Ectodermal cell (in vitro differentiated cells): ENCODE measurements around the gene COTL1.

Source experiments
- H3K27ac ChIP-seq: 2 replicates; pipeline ENCODE4 v1.7.0; 2013; ENCODE audit warnings: mild to moderate bottlenecking, low read depth, low read length; ENCODE audit not compliant: insufficient read depth, poor library complexity, severe bottlenecking
- H3K27me3 ChIP-seq: 2 replicates; pipeline ENCODE4 v1.7.0; 2013; ENCODE audit warnings: mild to moderate bottlenecking, low read length; ENCODE audit not compliant: insufficient read depth, control insufficient read depth, poor library complexity, severe bottlenecking
- H3K36me3 ChIP-seq: one replicate; pipeline ENCODE4 v1.7.0; 2013; ENCODE audit warnings: low read length; ENCODE audit not compliant: control insufficient read depth, insufficient read depth
- H3K4me1 ChIP-seq: one replicate; pipeline ENCODE4 v1.7.0; 2013; ENCODE audit warnings: low read length; ENCODE audit not compliant: control insufficient read depth, insufficient read depth
- H3K4me3 ChIP-seq: 2 replicates; pipeline ENCODE4 v1.7.0; 2013; ENCODE audit warnings: low read depth, low read length, control low read depth; ENCODE audit not compliant: insufficient read depth
- H3K9me3 ChIP-seq: 2 replicates; pipeline ENCODE4 v1.7.0; 2013; ENCODE audit warnings: mild to moderate bottlenecking, low read length, moderate library complexity; ENCODE audit not compliant: control insufficient read depth
- WGBS, 2 experiments: methylation state at CpG; one replicate each; pipeline ENCODE4 v1.1.7; 2013; ENCODE audit warnings: missing lambda C conversion rate in 2 of 2; 5-methylcytosine and 5-hydroxymethylcytosine counted together

Gene COTL1

DNA sequence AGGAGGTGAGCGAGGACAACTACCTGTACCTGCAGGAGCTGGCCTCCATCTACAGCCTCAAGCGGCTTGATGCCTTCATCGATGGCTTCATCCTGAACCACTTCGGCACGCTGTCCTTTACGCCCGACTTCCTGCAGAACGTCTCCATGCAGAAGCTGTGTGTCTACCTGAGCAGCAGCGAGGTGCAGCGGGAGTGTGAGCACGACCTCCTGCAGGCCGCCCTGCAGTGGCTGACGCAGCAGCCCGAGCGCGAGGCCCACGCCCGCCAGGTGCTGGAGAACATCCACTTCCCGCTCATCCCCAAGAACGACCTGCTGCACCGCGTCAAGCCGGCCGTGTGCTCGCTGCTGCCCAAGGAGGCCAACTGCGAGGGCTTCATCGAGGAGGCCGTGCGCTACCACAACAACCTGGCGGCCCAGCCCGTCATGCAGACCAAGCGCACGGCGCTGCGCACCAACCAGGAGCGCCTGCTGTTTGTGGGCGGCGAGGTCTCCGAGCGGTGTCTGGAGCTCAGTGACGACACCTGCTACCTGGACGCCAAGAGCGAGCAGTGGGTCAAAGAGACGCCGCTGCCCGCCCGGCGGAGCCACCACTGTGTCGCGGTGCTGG, 39.5 kb upstream of the COTL1 start:
- Histone ChIP-seq H3K4me3 (no peak overlapping the region), H3K4me1 (no peaks in the 10 kb centered on the region), H3K27ac (no peak overlapping the region), H3K9me3 (no peaks in the 10 kb centered on the region), H3K36me3 (peaks cover 9% of the 10 kb centered on the region), H3K27me3 (no peaks in the 10 kb centered on the region)
- WGBS, 2 experiments: 96% methylated on average over 50 of the region's 50 CpGs

DNA sequence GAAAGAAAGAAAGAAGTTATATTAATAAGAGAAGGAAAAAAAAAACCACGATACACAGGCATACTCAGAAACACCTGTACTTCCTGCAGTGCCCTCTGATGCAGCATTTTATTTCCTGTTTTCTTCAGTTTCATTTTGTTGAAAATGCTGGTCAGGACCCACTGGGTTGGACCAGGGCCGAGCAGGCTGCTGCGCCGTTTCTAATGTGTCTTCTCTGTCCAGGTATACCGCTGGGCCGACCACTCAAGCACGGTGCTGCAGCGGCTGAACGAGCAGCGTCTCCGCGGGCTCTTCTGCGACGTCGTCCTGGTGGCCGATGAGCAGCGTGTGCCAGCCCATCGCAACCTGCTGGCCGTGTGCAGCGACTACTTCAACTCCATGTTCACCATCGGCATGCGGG, 38.8 kb upstream of the COTL1 start:
- Histone ChIP-seq H3K36me3 (peaks cover 9% of the 10 kb centered on the region), H3K27ac (no peak overlapping the region), H3K9me3 (no peaks in the 10 kb centered on the region), H3K4me3 (no peak overlapping the region), H3K4me1 (no peaks in the 10 kb centered on the region), H3K27me3 (no peaks in the 10 kb centered on the region)
- WGBS, 2 experiments: 95 to 96% methylated on average over 22 of the region's 22 CpGs

- Histone ChIP-seq H3K27me3 (peaks cover 2% of the 10 kb centered on the region), H3K4me1 (no peaks in the 10 kb centered on the region), H3K9me3 (no peaks in the 10 kb centered on the region), H3K4me3 (no peak overlapping the region), H3K27ac (no peak overlapping the region), H3K36me3 (peaks cover 9% of the 10 kb centered on the region)
- WGBS, 2 experiments: 77 to 79% methylated on average over 6 of the region's 6 CpGs
Measured at GRCh38 chr16:84654998-84655397, 37.1 kb upstream of the COTL1 start.

GRCh38 chr16:84654238-84654637, 36.4 kb upstream of the COTL1 start:
- H3K9me3 ChIP-seq: no peaks in the 10 kb centered on the region
- H3K27ac ChIP-seq: no peak overlapping the region
- WGBS, 2 experiments: 88 to 93% methylated on average over 3 of the region's 3 CpGs
- peaks cover 10% of the 10 kb centered on the region for H3K27me3 ChIP-seq
- H3K4me1 ChIP-seq: peaks cover 2% of the 10 kb centered on the region
- H3K4me3 ChIP-seq: no peak overlapping the region
- H3K36me3 ChIP-seq: peaks cover 9% of the 10 kb centered on the region

- Histone ChIP-seq H3K27ac (no peak overlapping the region), H3K27me3 (peaks cover 21% of the 10 kb centered on the region), H3K4me3 (no peak overlapping the region), H3K9me3 (no peaks in the 10 kb centered on the region), H3K36me3 (no peaks in the 10 kb centered on the region), H3K4me1 (peaks cover 6% of the 10 kb centered on the region)
- 92 to 95% methylated on average over 7 of the region's 7 CpGs for WGBS, 2 experiments
Measured at GRCh38 chr16:84652566-84652965, 34.7 kb upstream of the COTL1 start.

GRCh38 chr16:84650062-84650991, 32.4 kb upstream of the COTL1 start:
- no peak overlapping the region for H3K4me3 ChIP-seq
- peaks cover 6% of the 10 kb centered on the region for H3K4me1 ChIP-seq
- no peak overlapping the region for H3K27ac ChIP-seq
- H3K9me3 ChIP-seq: no peaks in the 10 kb centered on the region
- no peaks in the 10 kb centered on the region for H3K36me3 ChIP-seq
- peaks cover 25% of the 10 kb centered on the region for H3K27me3 ChIP-seq
- 87 to 90% methylated on average over 20 of the region's 20 CpGs for WGBS, 2 experiments

GRCh38 chr16:84649511-84649861, 31.6 kb upstream of the COTL1 start:
- Histone ChIP-seq H3K9me3 (no peaks in the 10 kb centered on the region), H3K36me3 (no peaks in the 10 kb centered on the region), H3K4me1 (peaks cover 6% of the 10 kb centered on the region), H3K4me3 (no peak overlapping the region), H3K27me3 (peaks cover 25% of the 10 kb centered on the region), H3K27ac (no peak overlapping the region)
- WGBS, 2 experiments: 56 to 62% methylated on average over 10 to 11 of the region's 11 CpGs

DNA sequence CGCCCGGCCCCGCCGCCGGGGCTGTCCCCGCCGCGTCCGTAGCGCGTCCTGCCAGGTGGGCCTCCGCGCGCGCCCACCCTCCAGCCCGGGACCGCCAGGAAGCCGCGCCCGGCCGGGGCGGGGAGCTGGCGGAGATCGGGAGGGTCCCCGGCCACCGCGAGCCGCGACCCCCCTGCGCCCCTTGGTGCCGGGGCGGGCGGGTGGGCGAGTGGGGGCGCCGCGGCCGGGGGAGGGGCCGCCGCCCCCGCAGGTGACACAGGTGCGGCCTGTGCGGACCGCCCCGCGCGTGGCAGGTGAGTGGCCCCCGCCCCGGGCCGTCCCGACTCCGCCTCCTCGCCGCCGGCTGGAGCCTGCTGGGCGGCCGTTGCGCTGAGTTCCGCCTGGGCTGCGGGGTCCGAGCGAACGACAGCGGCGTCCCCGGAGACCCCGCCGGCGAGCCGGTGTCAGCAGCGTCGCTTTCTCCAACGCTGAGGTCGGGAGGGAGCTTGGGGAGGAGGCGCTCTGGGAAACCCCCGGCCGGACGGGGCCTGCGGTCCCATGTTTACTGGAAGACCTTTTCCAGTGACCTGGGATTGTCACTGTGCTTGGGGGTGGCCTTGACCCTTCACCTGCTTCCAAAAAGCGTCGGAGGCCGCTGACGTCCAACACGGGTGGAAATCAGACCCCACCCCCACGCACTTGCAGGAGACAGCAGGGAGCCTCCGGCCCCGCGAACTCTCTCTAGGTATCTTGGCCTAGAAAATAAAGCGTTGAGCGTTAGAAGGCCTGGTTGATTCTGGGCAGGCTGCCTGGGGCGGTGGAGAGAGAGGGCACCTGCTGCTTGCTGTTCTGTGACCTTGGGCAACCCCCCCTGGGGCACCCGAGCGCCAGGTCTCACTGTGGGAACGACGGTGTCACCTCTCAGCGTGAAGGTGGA, 31.0 kb upstream of the COTL1 start:
- 2 to 3% methylated on average over 96 of the region's 96 CpGs for WGBS, 2 experiments
- Histone ChIP-seq H3K27ac (no peak overlapping the region), H3K4me3 (peak overlapping the region; percentile 51)

GRCh38 chr16:84647828-84648594, 30.1 kb upstream of the COTL1 start, which contains the start of gene KLHL36:
Gene KLHL36 (plus strand): TSS chr16:84648511. CDS start chr16:84650868, 2,357 bp downstream.
- Histone ChIP-seq H3K4me1 (peaks cover 6% of the 10 kb centered on the region), H3K27me3 (peaks cover 25% of the 10 kb centered on the region), H3K4me3 (peak within 1 kb of the TSS; percentile 51), H3K36me3 (no peaks in the 10 kb centered on the region), H3K9me3 (no peaks in the 10 kb centered on the region), H3K27ac (no peak within 1 kb of the TSS)
- 5% methylated on average over 76 to 77 of the region's 77 CpGs for WGBS, 2 experiments

More for the DNA sequence above, 31.0 kb upstream of the COTL1 start:
- peaks cover 25% of the 10 kb centered on the region for H3K27me3 ChIP-seq
- H3K36me3 ChIP-seq: no peaks in the 10 kb centered on the region
- no peaks in the 10 kb centered on the region for H3K9me3 ChIP-seq
- H3K4me1 ChIP-seq: peaks cover 6% of the 10 kb centered on the region
